T-helper 2 cell treated with Interferon-gamma antibody and Interleukin-4, amounts not matched to agents 100 ng/mL and 5 ng/mL, for 36 hours (primary cell): ENCODE results near the gene FBXL14. TPM values are rescaled to one million over a fixed set of nuclear protein-coding genes. Genes with fewer than 3 reads are reported as not detected.
"Not testable (repeated sequence)": the region's sequence is repeated elsewhere in the genome, so short reads cannot be mapped to it uniquely, and the experiment has no call there.

Source experiments
- intact Hi-C: fragments of 100-400 bp; cut with micrococcal nuclease; formaldehyde crosslinking; loops from one replicate; pipeline ENCODE4 v1.15.1; 2023
- total RNA-seq: library from RNA; stranded (reverse); gene quantifications from 2 replicates; pipeline ENCODE4 v1.2.3, GENCODE V29; 2022

FBXL14 gene
- total RNA-seq, 1 donor from 2014 or later: 22.2 TPM

- intact Hi-C loops: no loop called here
Measured at GRCh38 chr12:1575408-1576401, 18.7 kb downstream of the FBXL14 start.

GRCh38 chr12:1574865-1575259 is 19.5 kb downstream of the FBXL14 start:
- intact Hi-C loops: no loop called here

- intact Hi-C loops: no loop called here
Measured at GRCh38 chr12:1573960-1574864, 20.2 kb downstream of the FBXL14 start.

- intact Hi-C loops: no loop called here
Measured at GRCh38 chr12:1572731-1573130, 21.6 kb downstream of the FBXL14 start.

- intact Hi-C loops: no loop called here
Measured at GRCh38 chr12:1567852-1568251, 26.5 kb downstream of the FBXL14 start.

- intact Hi-C loops: no loop called here
Measured at GRCh38 chr12:1566449-1567135, 27.8 kb downstream of the FBXL14 start.

- intact Hi-C loops: no loop called here
Measured at GRCh38 chr12:1565172-1565571, 29.2 kb downstream of the FBXL14 start.

GRCh38 chr12:1564067-1564466 is 30.3 kb downstream of the FBXL14 start:
- intact Hi-C loops: no loop called here

GRCh38 chr12:1562813-1563407 is 31.5 kb downstream of the FBXL14 start:
- intact Hi-C loops: no loop called here

GRCh38 chr12:1560704-1561103 is 33.7 kb downstream of the FBXL14 start:
- intact Hi-C loops: no loop called here

- intact Hi-C loops: no loop called here
Measured at GRCh38 chr12:1559676-1560091, 34.7 kb downstream of the FBXL14 start.

GRCh38 chr12:1558108-1558507 is 36.3 kb downstream of the FBXL14 start:
- intact Hi-C loops: not testable (repeated sequence)

- intact Hi-C loops: no loop called here
Measured at GRCh38 chr12:1553987-1554982, 40.1 kb downstream of the FBXL14 start.

GRCh38 chr12:1553536-1553935 is 40.8 kb downstream of the FBXL14 start:
- intact Hi-C loops: no loop called here

GRCh38 chr12:1552911-1553491 is 41.4 kb downstream of the FBXL14 start:
- intact Hi-C loops: no loop called here

- intact Hi-C loops: no loop called here
Measured at GRCh38 chr12:1552171-1552570, 42.2 kb downstream of the FBXL14 start.

GRCh38 chr12:1551496-1551895 is 42.9 kb downstream of the FBXL14 start:
- intact Hi-C loops: no loop called here

- intact Hi-C loops: no loop called here
Measured at GRCh38 chr12:1546931-1547640, 47.3 kb downstream of the FBXL14 start.
